ENCODE data around the gene BMPR1A. TPM values are rescaled to one million over a fixed set of nuclear protein-coding genes. Genes with fewer than 3 reads are reported as not detected.

BMPR1A gene
- total and polyA plus RNA-seq, 2 of the 4 experiments (the other 2 are of a cell fraction): 15.9 to 93.7 TPM

DNA sequence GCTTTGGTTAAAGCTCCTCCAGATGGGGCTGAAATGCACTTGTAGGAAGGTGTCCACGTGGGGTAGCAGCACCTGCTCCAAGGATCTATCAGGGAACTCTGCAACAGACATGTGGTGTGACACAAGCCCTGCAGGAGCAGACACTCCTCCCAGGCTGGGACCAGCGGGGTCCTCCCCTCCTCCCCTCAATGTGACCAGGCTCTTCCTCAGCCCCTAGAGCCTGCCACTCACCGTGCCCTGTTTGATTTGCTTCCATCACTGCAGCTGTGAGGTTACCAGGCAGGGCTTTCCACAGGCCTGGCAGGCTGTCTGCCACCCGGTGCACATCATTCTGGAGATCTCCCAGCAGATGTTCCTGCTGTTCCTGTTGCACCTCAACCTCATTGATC lies 187.6 kb downstream of the BMPR1A start:
- Histone ChIP-seq H3K79me1 (ENCODE audit: low read depth in 1 of 2, low read length in 2 of 2) (no peaks in the 10 kb centered on the region), H2AK9ac (replicated peaks; ENCODE audit: low read depth, low read length, poor library complexity) (no peak overlapping the region), H3K4ac (ENCODE audit: low read depth, low read length) (no peak overlapping the region), H3K27me3 (ENCODE audit: control insufficient read depth, insufficient read depth, low read length) (peaks cover 14% of the 10 kb centered on the region), H2BK15ac (ENCODE audit: low read depth, low read length) (no peak overlapping the region), H2BK120ac (ENCODE audit: low read depth, low read length) (no peak overlapping the region), H3K56ac (ENCODE audit: extremely low read depth, insufficient read depth, low read length) (no peak overlapping the region), H3K36me3 (ENCODE audit: control insufficient read depth, insufficient read depth, low read length) (no peaks in the 10 kb centered on the region), H3K4me2 (ENCODE audit: low read depth, low read length) (no peak overlapping the region), H4K5ac (ENCODE audit: low read depth, low read length) (no peak overlapping the region), H3K27ac (ENCODE audit: insufficient read depth, low read length) (no peak overlapping the region), H4K91ac (ENCODE audit: insufficient read depth, low read depth, low read length) (no peak overlapping the region), H2BK20ac (ENCODE audit: low read depth, low read length) (no peak overlapping the region), H3K4me3 (ENCODE audit: insufficient read depth, low read depth, low read length) (no peak overlapping the region), H3K9ac (ENCODE audit: low read depth, low read length) (no peak overlapping the region), H2BK5ac (ENCODE audit: low read depth, low read length, poor library complexity, severe bottlenecking) (no peak overlapping the region), H3K9me1 (ENCODE audit: insufficient read depth, low read length) (no peaks in the 10 kb centered on the region), H3K14ac (replicated peaks; ENCODE audit: low read depth, low read length) (no peak overlapping the region), H3K18ac (ENCODE audit: low read depth, low read length) (no peak overlapping the region), H2AFZ (replicated peaks; ENCODE audit: low read length, poor library complexity) (no peak overlapping the region), H2AK5ac (ENCODE audit: low read depth, low read length) (no peak overlapping the region), H3K9me3 (ENCODE audit: control insufficient read depth, insufficient read depth, low read length) (no peaks in the 10 kb centered on the region), H4K8ac (ENCODE audit: low read depth in 2 of 2, low read length in 2 of 2) (no peak overlapping the region), H3K4me1 (ENCODE audit: control insufficient read depth, insufficient read depth, low read length) (no peaks in the 10 kb centered on the region), H4K20me1 (ENCODE audit: insufficient read depth, low read length) (no peaks in the 10 kb centered on the region), H3K23ac (ENCODE audit: low read depth, low read length) (no peak overlapping the region)
- WGBS, 2 experiments (ENCODE audit: extremely low coverage in 2 of 2, insufficient read length in 1 of 2): 74% methylated on average over 2 of the region's 4 CpGs; no CpG with 5 or more reads in 1 of the 2 experiments
- ChIA-PET CTCF (no interaction called here), POLR2A (ENCODE audit: unreplicated experiment) (no interaction called here)
- TF ChIP-seq SMC3 (IDR thresholded peaks at IDR 0.05; ENCODE audit: low read depth, low read length) (no peak), RAD21 (IDR thresholded peaks at IDR 0.05; ENCODE audit: low read length) (no peak), MXI1 (IDR thresholded peaks at IDR 0.05; ENCODE audit: borderline replicate concordance, low read depth, low read length) (no peak), CHD1 (IDR thresholded peaks at IDR 0.05; ENCODE audit: low read depth, low read length) (no peak), CEBPB (IDR thresholded peaks at IDR 0.05; ENCODE audit: low read depth, low read length) (no peak), NFE2L2 (IDR thresholded peaks at IDR 0.05; ENCODE audit: low read depth, low read length) (no peak), BHLHE40 (IDR thresholded peaks at IDR 0.05; ENCODE audit: low read depth, low read length) (no peak), MAFK (IDR thresholded peaks at IDR 0.05; ENCODE audit: low read depth, low read length) (no peak), RCOR1 (IDR thresholded peaks at IDR 0.05; ENCODE audit: insufficient replicate concordance, low read length) (no peak), POLR2A (IDR thresholded peaks at IDR 0.05; ENCODE audit: low read depth, low read length) (no peak), MAZ (IDR thresholded peaks at IDR 0.05; ENCODE audit: borderline replicate concordance, low read depth, low read length) (no peak), FOS (IDR thresholded peaks at IDR 0.05; ENCODE audit: low read depth, low read length) (no peak), RFX5 (IDR thresholded peaks at IDR 0.05; ENCODE audit: low read depth, low read length) (no peak)
- TF ChIP-seq, protein P1, sequence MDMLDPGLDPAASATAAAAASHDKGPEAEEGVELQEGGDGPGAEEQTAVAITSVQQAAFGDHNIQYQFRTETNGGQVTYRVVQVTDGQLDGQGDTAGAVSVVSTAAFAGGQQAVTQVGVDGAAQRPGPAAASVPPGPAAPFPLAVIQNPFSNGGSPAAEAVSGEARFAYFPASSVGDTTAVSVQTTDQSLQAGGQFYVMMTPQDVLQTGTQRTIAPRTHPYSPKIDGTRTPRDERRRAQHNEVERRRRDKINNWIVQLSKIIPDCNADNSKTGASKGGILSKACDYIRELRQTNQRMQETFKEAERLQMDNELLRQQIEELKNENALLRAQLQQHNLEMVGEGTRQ (IDR thresholded peaks at IDR 0.05; ENCODE audit: low read depth, low read length): no peak
- TF ChIP-seq, protein P2, sequence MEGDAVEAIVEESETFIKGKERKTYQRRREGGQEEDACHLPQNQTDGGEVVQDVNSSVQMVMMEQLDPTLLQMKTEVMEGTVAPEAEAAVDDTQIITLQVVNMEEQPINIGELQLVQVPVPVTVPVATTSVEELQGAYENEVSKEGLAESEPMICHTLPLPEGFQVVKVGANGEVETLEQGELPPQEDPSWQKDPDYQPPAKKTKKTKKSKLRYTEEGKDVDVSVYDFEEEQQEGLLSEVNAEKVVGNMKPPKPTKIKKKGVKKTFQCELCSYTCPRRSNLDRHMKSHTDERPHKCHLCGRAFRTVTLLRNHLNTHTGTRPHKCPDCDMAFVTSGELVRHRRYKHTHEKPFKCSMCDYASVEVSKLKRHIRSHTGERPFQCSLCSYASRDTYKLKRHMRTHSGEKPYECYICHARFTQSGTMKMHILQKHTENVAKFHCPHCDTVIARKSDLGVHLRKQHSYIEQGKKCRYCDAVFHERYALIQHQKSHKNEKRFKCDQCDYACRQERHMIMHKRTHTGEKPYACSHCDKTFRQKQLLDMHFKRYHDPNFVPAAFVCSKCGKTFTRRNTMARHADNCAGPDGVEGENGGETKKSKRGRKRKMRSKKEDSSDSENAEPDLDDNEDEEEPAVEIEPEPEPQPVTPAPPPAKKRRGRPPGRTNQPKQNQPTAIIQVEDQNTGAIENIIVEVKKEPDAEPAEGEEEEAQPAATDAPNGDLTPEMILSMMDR (conservative IDR thresholded peaks at IDR 0.05; ENCODE audit: low read depth, low read length): no peak
- TF ChIP-seq, protein P3, sequence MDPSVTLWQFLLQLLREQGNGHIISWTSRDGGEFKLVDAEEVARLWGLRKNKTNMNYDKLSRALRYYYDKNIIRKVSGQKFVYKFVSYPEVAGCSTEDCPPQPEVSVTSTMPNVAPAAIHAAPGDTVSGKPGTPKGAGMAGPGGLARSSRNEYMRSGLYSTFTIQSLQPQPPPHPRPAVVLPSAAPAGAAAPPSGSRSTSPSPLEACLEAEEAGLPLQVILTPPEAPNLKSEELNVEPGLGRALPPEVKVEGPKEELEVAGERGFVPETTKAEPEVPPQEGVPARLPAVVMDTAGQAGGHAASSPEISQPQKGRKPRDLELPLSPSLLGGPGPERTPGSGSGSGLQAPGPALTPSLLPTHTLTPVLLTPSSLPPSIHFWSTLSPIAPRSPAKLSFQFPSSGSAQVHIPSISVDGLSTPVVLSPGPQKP (IDR thresholded peaks at IDR 0.05; ENCODE audit: borderline replicate concordance, low read depth, low read length): no peak
- BruUV-seq (replicated peaks): no TSS peak
- in situ Hi-C loops (cut with MboI; ENCODE audit: low sequenced_read_pairs) (no loop called here), intact Hi-C loops (cut with micrococcal nuclease) (no loop called here), dilution Hi-C loops (cut with HindIII; ENCODE audit: low sequenced_read_pairs, unreplicated experiment) (no loop called here)
- ATAC-seq (ENCODE audit: low read depth) (no peak), DNase-seq (no peak)
